ENCODE data around the gene MYOM1. TPM values are rescaled to one million over a fixed set of nuclear protein-coding genes. Genes with fewer than 3 reads are reported as not detected.
"Not testable (repeated sequence)": the region's sequence is repeated elsewhere in the genome, so short reads cannot be mapped to it uniquely, and the experiment has no call there.

MYOM1 gene
- total RNA-seq, 2 donors from 2014 or later = 0.39 to 1.1 TPM

DNA sequence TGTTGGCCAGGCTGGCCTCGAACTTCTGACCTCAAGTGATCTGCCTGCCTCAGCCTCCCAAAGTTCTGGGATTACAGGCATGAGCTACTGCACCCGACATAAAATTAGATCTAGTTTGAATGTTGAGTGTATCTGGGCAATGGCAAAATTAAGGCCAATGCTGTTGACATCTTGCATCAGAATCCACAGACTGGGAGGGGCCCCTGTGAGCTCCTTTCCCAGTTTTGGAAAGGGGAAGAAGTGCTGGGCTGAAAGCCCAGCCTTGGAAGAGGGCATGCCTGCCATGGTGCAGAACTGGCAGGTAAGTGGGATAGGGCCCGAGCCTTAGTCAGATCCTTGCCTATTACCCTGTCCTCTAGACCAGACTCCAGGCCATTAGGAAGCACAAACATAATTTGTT, 4.5 kb upstream of the MYOM1 start:
- H3K36me3 Mint-ChIP-seq (ENCODE audit: insufficient read depth in 2 of 2) = no peaks in the 10 kb centered on the region
- H3K4me3 Mint-ChIP-seq = no peak overlapping the region
- no peak overlapping the region for H3K27ac Mint-ChIP-seq
- H3K9me3 Mint-ChIP-seq = no peaks in the 10 kb centered on the region
- DNase-seq (no peak), ATAC-seq (replicated peaks in 1 of 2) (no peak)
- peaks cover 35% of the 10 kb centered on the region for H3K4me1 Mint-ChIP-seq (ENCODE audit: low read depth)
- no peaks in the 10 kb centered on the region for H3K27me3 Mint-ChIP-seq (ENCODE audit: low read depth)

DNA sequence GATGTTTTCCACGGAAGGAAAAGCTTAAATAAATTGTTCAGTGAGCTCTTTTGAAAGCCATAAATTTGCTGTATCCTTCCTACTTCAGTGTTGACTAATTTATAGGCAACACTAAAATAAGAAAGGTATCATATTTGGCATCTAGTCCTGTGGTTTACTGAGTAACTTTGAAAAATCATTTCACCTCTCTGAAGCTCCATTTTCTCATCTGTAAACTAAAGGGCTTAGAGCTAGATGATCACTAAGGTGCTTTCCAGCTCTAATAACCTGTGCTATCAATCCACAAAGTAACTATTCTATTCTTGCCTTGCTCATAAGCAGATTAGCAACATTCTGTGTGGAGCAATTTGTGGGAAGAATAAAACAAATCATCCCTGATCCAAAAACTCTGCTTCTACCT, 3.6 kb upstream of the MYOM1 start:
- H3K4me1 Mint-ChIP-seq (ENCODE audit: low read depth) = peaks cover 28% of the 10 kb centered on the region
- no peak overlapping the region for H3K27ac Mint-ChIP-seq
- no peaks in the 10 kb centered on the region for H3K36me3 Mint-ChIP-seq (ENCODE audit: insufficient read depth in 2 of 2)
- no peaks in the 10 kb centered on the region for H3K27me3 Mint-ChIP-seq (ENCODE audit: low read depth)
- ATAC-seq (replicated peaks in 1 of 2) (peak; percentile 86 to 91), DNase-seq (no peak)
- peak overlapping the region in 1 of 2 donors; percentile 6 for H3K4me3 Mint-ChIP-seq
- no peaks in the 10 kb centered on the region for H3K9me3 Mint-ChIP-seq

DNA sequence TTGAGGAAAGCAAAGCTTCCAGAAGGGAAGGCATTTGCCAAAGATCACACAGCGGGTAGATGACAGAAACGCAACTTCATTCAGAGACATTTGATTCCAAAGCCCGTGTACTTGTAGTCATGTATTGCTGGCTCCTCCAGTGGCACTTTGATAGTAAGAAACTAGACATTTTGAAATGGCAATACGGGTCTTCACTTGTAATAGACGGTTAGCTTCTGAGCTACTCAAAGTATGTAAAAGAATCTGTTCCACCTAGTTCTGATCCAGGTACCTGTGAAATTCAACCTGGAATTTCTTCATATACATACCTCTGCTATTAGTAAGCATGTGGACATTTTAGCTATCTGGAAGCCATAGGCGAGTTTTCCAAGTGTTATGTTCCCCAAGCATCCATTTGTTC, 1.7 kb upstream of the MYOM1 start:
- H3K36me3 Mint-ChIP-seq (ENCODE audit: insufficient read depth in 2 of 2) = no peaks in the 10 kb centered on the region
- no peaks in the 10 kb centered on the region for H3K9me3 Mint-ChIP-seq
- H3K27me3 Mint-ChIP-seq (ENCODE audit: low read depth) = no peaks in the 10 kb centered on the region
- peaks cover 24% of the 10 kb centered on the region for H3K4me1 Mint-ChIP-seq (ENCODE audit: low read depth)
- ATAC-seq (replicated peaks in 1 of 2) (no peak), DNase-seq (no peak)
- no peak overlapping the region for H3K27ac Mint-ChIP-seq
- H3K4me3 Mint-ChIP-seq = no peak overlapping the region

DNA sequence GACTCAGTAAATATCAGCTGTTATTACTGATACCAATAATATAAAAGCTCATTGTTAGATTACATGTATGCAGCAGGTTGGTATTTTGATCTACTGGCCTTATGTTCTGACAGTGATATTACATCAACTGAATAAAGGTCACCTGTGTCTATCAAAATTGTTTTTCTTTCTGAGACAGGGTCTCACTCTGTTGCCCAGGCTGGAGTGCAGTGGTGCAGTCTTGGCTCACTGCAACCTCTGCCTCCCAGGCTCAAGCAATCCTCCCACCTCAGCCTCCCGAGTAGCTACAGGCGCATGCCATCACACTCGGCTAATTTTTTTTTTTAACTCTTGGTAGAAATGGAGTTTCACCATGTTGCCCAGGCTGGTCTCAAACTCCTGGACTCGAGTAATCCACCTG, 1.1 kb upstream of the MYOM1 start:
- H3K9me3 Mint-ChIP-seq; H3K4me3 Mint-ChIP-seq; ATAC-seq (replicated peaks in 1 of 2); H3K27me3 Mint-ChIP-seq (ENCODE audit: low read depth); H3K27ac Mint-ChIP-seq; DNase-seq; H3K36me3 Mint-ChIP-seq (ENCODE audit: insufficient read depth in 2 of 2): not testable (repeated sequence)
- peaks cover 18% of the 10 kb centered on the region for H3K4me1 Mint-ChIP-seq (ENCODE audit: low read depth)

DNA sequence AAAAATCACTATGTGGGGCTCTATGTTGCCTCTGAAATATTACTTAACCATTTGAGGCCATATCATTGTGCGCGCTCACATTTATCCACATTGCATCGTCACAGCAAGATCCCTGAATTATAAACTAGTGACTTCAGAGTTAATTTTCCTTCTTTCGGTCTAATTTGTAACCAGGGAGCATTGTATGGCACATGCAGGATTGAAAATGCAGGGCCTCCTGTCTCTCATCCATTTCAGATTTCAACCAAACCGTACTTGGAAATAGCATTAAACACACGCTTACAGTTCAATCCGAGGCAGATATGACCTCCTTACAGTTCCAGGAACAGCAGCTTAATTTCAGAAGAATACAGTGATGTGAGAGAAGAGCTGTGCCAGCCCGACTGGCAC, 532 bp downstream of the MYOM1 start:
- DNase-seq (no peak), ATAC-seq (replicated peaks in 1 of 2) (no peak)
- Mint-ChIP-seq H3K27ac (no peak overlapping the region), H3K4me3 (no peak overlapping the region), H3K4me1 (ENCODE audit: low read depth) (peaks cover 13% of the 10 kb centered on the region), H3K27me3 (ENCODE audit: low read depth) (no peaks in the 10 kb centered on the region), H3K36me3 (ENCODE audit: insufficient read depth in 2 of 2) (no peaks in the 10 kb centered on the region), H3K9me3 (no peaks in the 10 kb centered on the region)

DNA sequence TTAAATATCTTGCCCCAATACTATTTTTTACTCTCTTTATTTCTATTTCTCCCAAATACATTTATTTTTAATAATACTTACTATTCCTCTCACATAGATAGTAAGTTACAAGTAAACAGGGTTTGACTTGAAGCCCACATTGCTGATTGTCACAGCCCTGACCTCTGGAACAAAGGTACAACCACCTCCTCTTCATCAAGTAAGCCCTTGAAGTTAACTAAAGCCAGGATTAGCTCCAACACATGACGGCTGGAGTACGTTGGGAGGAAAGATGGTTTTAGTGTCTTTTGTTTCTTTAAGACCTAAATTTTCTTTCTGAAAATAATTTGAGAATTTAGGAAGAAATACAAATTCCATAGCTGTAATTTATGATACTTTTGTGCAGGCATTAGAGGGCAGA, 949 bp downstream of the MYOM1 start:
- ATAC-seq (replicated peaks in 1 of 2) (no peak), DNase-seq (no peak)
- Mint-ChIP-seq H3K4me1 (ENCODE audit: low read depth) (peaks cover 9% of the 10 kb centered on the region), H3K27ac (no peak overlapping the region), H3K4me3 (no peak overlapping the region), H3K36me3 (ENCODE audit: insufficient read depth in 2 of 2) (no peaks in the 10 kb centered on the region), H3K27me3 (ENCODE audit: low read depth) (no peaks in the 10 kb centered on the region), H3K9me3 (no peaks in the 10 kb centered on the region)

DNA sequence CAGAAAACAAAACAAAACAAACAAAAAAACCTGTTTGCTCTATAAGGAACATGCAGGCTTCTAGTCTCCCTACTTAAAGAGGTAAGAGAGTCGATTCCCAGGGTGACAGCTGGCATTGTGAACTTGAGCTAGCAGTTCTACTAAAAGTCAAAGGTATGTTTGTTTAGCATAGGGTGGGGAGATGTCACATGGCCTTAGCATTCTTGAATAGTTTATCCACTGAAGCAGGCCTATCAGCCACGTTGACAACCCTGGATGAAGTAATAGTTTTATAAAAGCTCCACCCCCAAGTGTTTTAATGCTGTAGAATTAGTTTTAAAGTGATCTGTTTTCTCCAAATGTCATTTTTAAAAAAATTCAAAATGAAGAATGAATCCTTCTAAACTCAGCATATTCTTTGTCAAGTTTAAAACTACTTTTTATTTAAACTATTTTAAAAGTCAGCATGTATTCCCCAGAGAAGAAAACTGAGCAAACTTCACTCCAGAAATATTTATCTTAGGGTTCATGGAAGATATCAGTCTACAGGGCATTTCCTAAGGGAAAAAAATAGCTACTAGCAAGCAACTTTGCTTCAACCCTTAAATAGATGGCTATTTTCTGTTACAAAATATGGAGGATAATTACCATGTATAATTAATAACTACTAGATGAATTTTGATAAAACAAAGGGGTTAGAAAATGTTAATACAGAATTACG, 1.7 kb downstream of the MYOM1 start:
- peaks cover 9% of the 10 kb centered on the region for H3K4me1 Mint-ChIP-seq (ENCODE audit: low read depth)

DNA sequence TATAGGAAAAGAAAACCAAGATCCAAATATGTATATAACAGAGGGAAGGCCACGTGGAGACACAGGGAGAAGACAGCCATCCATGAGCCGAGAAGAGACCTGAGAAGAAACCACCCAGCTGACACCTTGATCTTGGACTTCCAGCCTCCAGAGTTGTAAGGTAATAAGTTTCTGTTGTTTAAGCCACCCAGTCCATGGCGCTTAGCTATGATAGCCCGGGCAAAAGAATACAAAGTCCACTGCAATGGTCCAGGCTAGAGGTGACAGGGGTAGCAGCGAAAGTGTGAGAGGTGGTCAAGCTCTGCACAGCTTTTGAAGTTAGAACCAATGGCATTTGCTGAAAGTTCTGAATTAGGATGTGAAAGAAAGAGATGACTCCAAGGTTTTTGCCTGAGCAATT, 2.8 kb downstream of the MYOM1 start:
- H3K4me1 Mint-ChIP-seq (ENCODE audit: low read depth) = peaks cover 11% of the 10 kb centered on the region
- H3K27me3 Mint-ChIP-seq (ENCODE audit: low read depth) = no peaks in the 10 kb centered on the region
- DNase-seq (no peak), ATAC-seq (replicated peaks in 1 of 2) (no peak)
- H3K4me3 Mint-ChIP-seq = no peak overlapping the region
- no peak overlapping the region for H3K27ac Mint-ChIP-seq
- H3K9me3 Mint-ChIP-seq = no peaks in the 10 kb centered on the region
- H3K36me3 Mint-ChIP-seq (ENCODE audit: insufficient read depth in 2 of 2) = no peaks in the 10 kb centered on the region

More for the DNA sequence above, 1.7 kb downstream of the MYOM1 start:
- no peak for DNase-seq
- ATAC-seq (replicated peaks in 1 of 2) = no peak
- Mint-ChIP-seq H3K27ac (no peak overlapping the region), H3K9me3 (no peaks in the 10 kb centered on the region), H3K27me3 (ENCODE audit: low read depth) (no peaks in the 10 kb centered on the region), H3K4me3 (no peak overlapping the region), H3K36me3 (ENCODE audit: insufficient read depth in 2 of 2) (no peaks in the 10 kb centered on the region)

DNA sequence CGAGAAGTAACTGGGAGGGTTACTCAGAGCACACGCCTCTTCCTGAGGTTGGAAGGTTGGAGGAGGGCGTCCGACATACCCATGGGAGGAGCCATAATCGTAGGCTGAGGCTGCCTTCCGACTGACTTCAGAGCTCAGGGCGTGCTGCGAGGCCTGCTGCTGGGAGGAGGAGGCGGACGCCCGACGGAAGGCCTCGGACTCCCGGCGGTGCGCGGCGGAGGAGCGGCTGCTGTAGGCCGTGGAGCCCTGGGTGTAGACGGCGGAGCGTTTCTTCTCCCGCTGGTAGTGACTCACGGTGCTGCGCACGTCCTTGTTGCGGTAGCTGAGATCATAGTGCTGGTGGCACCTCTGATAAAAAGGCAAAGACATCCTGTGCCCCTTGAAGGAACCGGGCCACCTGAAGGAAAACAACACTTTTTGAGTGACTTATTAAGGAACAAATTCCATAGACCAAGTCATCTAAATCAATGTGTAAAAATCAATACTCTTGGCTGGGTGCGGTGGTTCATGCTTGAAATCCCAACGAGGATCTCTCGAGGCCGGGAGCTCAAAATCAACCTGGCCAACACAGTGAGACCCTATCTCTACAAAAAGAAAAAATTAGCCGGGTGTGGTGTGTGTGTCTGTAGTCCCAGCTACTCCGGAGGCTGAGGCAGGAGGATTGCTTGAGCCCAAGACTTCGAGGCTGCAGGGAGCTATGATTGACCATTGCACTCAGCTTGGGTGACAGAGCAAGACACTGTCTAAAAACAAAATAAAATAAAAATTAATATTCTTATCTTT, 4.7 kb downstream of the MYOM1 start:
- no peaks in the 10 kb centered on the region for H3K27me3 Mint-ChIP-seq (ENCODE audit: low read depth)
- no peak overlapping the region for H3K27ac Mint-ChIP-seq
- no peak overlapping the region for H3K4me3 Mint-ChIP-seq
- H3K9me3 Mint-ChIP-seq = no peaks in the 10 kb centered on the region
- ATAC-seq (replicated peaks in 1 of 2) = no peak
- DNase-seq = no peak
- no peaks in the 10 kb centered on the region for H3K36me3 Mint-ChIP-seq (ENCODE audit: insufficient read depth in 2 of 2)
- H3K4me1 Mint-ChIP-seq (ENCODE audit: low read depth) = peaks cover 20% of the 10 kb centered on the region

DNA sequence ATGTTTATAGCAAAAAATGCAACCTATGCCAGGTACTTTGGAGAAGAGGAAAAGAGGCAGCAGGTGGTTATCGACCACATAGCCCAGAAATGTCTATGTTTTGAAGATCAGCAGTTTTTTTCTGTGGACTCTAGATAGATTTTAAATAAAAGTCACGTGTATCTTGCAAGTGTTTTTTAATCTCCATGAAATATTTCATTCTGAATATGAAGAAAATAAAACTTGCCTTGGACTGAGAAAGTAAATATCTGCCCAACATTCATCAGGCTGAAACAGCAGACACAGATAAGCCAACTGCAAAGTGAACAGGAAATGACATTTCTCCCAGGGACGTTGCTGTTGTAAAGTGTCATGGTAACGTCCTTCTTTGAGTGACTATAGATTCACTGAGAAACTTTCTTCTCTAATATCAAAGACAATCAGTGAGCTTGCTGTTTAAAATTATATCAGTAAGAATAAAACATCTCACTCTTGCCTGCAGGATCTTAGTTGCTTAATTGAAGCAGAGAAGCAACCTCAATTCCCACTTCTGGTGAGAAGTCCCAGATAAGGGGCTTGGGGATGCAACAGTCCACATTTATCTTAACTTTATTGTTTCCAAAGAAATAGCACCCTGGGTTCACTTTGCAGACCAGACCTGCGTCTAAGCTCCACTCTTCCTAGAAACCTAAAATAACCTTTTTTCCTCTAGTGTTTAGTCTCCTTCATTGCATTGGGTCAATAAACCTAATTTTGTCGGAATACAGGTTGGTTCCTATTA, 6.3 kb downstream of the MYOM1 start:
- no peak overlapping the region for H3K27ac Mint-ChIP-seq
- H3K4me3 Mint-ChIP-seq = peak overlapping the region in 1 of 2 donors; percentile 25
- peaks cover 29% of the 10 kb centered on the region for H3K4me1 Mint-ChIP-seq (ENCODE audit: low read depth)
- DNase-seq (no peak), ATAC-seq (replicated peaks in 1 of 2) (no peak)
- H3K27me3 Mint-ChIP-seq (ENCODE audit: low read depth) = no peaks in the 10 kb centered on the region
- H3K9me3 Mint-ChIP-seq = no peaks in the 10 kb centered on the region
- no peaks in the 10 kb centered on the region for H3K36me3 Mint-ChIP-seq (ENCODE audit: insufficient read depth in 2 of 2)

DNA sequence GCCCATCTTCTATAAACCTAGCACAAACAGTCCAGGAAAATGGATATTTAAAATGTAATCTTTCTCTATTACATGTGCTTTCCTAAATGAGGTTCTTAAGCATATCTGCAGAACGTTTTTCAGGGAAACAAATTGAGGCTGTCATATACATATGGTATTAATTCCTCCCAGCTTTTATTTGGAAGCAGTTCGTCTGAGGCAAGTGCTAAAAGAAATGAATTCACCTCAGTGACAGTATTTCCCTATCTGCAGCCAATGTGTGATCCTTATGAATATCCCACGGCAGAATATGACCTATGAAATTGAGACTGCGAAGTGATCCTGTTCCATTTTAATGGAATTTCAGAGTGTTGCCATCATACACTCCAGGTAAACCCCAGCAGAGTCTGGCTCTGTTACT, 7.1 kb downstream of the MYOM1 start:
- H3K27me3 Mint-ChIP-seq (ENCODE audit: low read depth) = no peaks in the 10 kb centered on the region
- H3K27ac Mint-ChIP-seq = no peak overlapping the region
- no peak for ATAC-seq (replicated peaks in 1 of 2)
- H3K4me1 Mint-ChIP-seq (ENCODE audit: low read depth) = peaks cover 29% of the 10 kb centered on the region
- DNase-seq = no peak
- H3K4me3 Mint-ChIP-seq = no peak overlapping the region
- no peaks in the 10 kb centered on the region for H3K36me3 Mint-ChIP-seq (ENCODE audit: insufficient read depth in 2 of 2)
- no peaks in the 10 kb centered on the region for H3K9me3 Mint-ChIP-seq

DNA sequence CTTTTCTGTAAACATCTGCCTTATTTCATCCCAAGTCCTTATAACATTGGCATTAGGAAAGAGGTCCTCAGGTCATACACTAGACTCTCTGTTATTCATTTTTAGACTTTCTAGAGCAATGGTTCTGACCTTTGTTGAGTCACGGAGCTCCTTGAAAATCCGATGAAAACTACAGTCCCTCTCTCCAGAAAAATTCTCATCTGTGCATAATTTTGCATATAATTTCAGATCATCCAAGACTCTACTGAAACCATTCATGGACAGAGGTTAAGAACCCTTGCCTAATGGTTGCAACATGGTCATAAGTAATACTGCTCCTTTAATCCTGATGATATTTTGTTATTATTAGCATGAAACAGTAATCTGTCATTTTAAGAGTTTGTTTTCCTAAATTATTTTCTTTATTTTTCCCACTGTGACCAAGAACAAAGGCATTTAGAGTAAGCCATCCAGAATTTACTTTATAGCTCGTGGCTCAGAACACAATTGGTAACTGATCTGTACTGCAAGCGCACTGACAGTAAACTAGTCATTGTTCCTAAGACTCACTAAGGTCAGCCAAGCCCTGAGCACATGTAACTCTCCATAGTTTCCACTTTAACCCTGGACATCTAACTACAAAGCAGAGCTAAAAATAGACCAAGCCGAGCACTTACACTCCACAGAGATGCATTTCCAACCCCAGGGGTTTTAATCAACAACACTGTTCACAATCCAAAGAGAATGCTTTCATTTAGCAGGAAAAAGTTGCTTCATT, 8.4 kb downstream of the MYOM1 start:
- H3K4me3 Mint-ChIP-seq = no peak overlapping the region
- peaks cover 0 to under 1% of the 10 kb centered on the region in 2 donors for H3K36me3 Mint-ChIP-seq (ENCODE audit: insufficient read depth in 2 of 2)
- ATAC-seq (replicated peaks in 1 of 2) = no peak
- H3K27ac Mint-ChIP-seq = no peak overlapping the region
- H3K9me3 Mint-ChIP-seq = peaks cover 0 to 2% of the 10 kb centered on the region in 2 donors
- DNase-seq = no peak
- H3K4me1 Mint-ChIP-seq (ENCODE audit: low read depth) = peaks cover 29% of the 10 kb centered on the region
- no peaks in the 10 kb centered on the region for H3K27me3 Mint-ChIP-seq (ENCODE audit: low read depth)
